Activated naive CD4-positive, alpha-beta T cell treated with anti-CD3 and anti-CD28 coated beads, Interleukin-2, amount 50 U/mL, for 16 hours (primary cell): ENCODE data around the gene CACTIN.
"Not testable (repeated sequence)": the region's sequence is repeated elsewhere in the genome, so short reads cannot be mapped to it uniquely, and the experiment has no call there.

Experiments
- DNase-seq: peaks from one replicate; pipeline ENCODE4 v3.0.0-alpha.2; 2020

CACTIN gene

GRCh38 chr19:3645726-3646125 is 19.1 kb upstream of the CACTIN start:
- no peak for DNase-seq

GRCh38 chr19:3645067-3645396 is 18.4 kb upstream of the CACTIN start:
- DNase-seq: no peak

GRCh38 chr19:3644351-3645066 is 17.9 kb upstream of the CACTIN start:
- DNase-seq: no peak

- no peak for DNase-seq
These were observed 17.2 kb upstream of the CACTIN start for GRCh38 chr19:3643674-3644313.

GRCh38 chr19:3642987-3643673 is 16.5 kb upstream of the CACTIN start:
- peak; percentile 26 for DNase-seq

- DNase-seq: no peak
These were observed 15.7 kb upstream of the CACTIN start for GRCh38 chr19:3642296-3642695.

GRCh38 chr19:3641515-3642269 is 15.1 kb upstream of the CACTIN start:
- no peak for DNase-seq

- no peak for DNase-seq
These were observed 12.9 kb upstream of the CACTIN start for GRCh38 chr19:3639479-3639878.

- no peak for DNase-seq
These were observed 11.9 kb upstream of the CACTIN start for GRCh38 chr19:3638208-3639193.

GRCh38 chr19:3637621-3638020 is 11.0 kb upstream of the CACTIN start:
- DNase-seq: no peak

GRCh38 chr19:3636962-3637361 is 10.4 kb upstream of the CACTIN start:
- no peak for DNase-seq

GRCh38 chr19:3636506-3636905 is 9.9 kb upstream of the CACTIN start:
- DNase-seq: no peak

GRCh38 chr19:3634496-3635045 is 8.0 kb upstream of the CACTIN start:
- DNase-seq: no peak

GRCh38 chr19:3633559-3633988 is 7.0 kb upstream of the CACTIN start:
- no peak for DNase-seq

- DNase-seq: no peak
These were observed 6.4 kb upstream of the CACTIN start for GRCh38 chr19:3632739-3633558.

GRCh38 chr19:3632098-3632497 is 5.5 kb upstream of the CACTIN start:
- DNase-seq: no peak

GRCh38 chr19:3631053-3631861 is 4.7 kb upstream of the CACTIN start:
- no peak for DNase-seq

- DNase-seq: not testable (repeated sequence)
These were observed 2.2 kb upstream of the CACTIN start for GRCh38 chr19:3628766-3629165.

- DNase-seq: no peak
These were observed 747 bp upstream of the CACTIN start for GRCh38 chr19:3627351-3627723.

GRCh38 chr19:3625996-3626472 is 556 bp downstream of the CACTIN start:
- DNase-seq: no peak
